Esophagus muscularis mucosa (tissue), 4 donors: ENCODE measurements around the gene CRYBG1.

Source experiments
- EP300 ChIP-seq: sonication (generic); formaldehyde crosslinking; IDR thresholded peaks from one replicate; pipeline ENCODE4 v1.6.1; 2017; ENCODE audit warnings: antibody characterized with exemption
- POLR2A ChIP-seq: fragments of 450-650 bp; IDR thresholded peaks from one replicate; pipeline ENCODE4 v1.6.1; 2017; ENCODE audit warnings: antibody characterized with exemption, moderate library complexity, mild to moderate bottlenecking, low read depth
- POLR2AphosphoS5 ChIP-seq, 2 donors: sonication (generic); formaldehyde crosslinking; IDR thresholded peaks; one replicate each; pipeline ENCODE4 v1.6.1; 2017; ENCODE audit warnings: antibody characterized with exemption in 2 of 2
- TF ChIP-seq, protein P1 (sequence below), 3 experiments: fragments of 200-600 bp in 2 of 3; fragments of 450-650 bp in 1 of 3; sonication (generic) in 2 of 3; IDR thresholded peaks; one replicate each; pipeline ENCODE4 v1.5.1; 2017 to 2019; ENCODE audit warnings: antibody characterized with exemption in 3 of 3, mild to moderate bottlenecking in 2 of 3, moderate library complexity in 1 of 3

DNA sequence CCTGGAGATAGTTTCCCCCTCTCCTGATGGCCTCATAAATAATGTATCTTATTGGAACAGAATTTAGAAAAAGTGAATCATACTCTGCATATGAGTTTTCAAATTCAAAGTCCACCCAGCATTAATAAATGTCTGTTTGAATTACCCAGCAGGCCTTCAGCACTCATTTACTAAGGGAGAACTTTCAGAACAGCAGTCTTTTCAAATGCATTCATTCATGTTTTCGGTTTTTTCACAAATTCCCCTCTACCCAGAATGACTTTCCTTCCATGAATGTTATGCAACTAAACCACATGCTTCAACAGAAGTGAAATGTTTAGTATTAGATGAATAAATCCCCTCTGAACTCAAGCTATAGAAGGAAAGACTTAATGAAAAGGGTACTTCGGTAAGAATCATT, 176.3 kb downstream of the CRYBG1 start:
- TF ChIP-seq POLR2AphosphoS5 (IDR thresholded peaks at IDR 0.05) (no peak), EP300 (no peak), POLR2A (no peak)
- TF ChIP-seq, protein P1, sequence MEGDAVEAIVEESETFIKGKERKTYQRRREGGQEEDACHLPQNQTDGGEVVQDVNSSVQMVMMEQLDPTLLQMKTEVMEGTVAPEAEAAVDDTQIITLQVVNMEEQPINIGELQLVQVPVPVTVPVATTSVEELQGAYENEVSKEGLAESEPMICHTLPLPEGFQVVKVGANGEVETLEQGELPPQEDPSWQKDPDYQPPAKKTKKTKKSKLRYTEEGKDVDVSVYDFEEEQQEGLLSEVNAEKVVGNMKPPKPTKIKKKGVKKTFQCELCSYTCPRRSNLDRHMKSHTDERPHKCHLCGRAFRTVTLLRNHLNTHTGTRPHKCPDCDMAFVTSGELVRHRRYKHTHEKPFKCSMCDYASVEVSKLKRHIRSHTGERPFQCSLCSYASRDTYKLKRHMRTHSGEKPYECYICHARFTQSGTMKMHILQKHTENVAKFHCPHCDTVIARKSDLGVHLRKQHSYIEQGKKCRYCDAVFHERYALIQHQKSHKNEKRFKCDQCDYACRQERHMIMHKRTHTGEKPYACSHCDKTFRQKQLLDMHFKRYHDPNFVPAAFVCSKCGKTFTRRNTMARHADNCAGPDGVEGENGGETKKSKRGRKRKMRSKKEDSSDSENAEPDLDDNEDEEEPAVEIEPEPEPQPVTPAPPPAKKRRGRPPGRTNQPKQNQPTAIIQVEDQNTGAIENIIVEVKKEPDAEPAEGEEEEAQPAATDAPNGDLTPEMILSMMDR (IDR thresholded peaks at IDR 0.05), result no peak
